Measurements from ENCODE around the gene TAPT1. TPM values are rescaled to one million over a fixed set of nuclear protein-coding genes. Genes with fewer than 3 reads are reported as not detected.

The TAPT1 gene
- total and polyA plus RNA-seq, 2 of the 13 experiments (the other 11 are each of a cell fraction or from before 2014, with no cell fraction given): 24.5 to 25.3 TPM

DNA sequence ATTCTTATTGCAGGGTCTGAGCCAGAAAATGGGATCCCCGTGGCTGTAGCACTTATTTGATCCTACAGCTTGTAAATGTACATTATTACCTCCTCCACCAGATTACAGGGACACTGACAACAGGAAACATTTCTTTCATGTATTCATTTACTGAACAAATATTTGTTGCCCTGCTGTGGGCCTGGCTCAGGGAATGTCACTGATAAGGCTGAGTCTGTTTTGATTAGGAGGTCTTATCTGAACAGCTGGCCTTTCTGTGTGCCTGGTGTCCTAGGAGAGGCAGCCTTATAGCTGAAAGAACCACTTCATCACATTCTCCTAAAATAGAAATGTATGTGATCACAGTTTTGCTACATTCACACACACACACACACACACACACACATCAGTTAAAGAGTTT lies 96.9 kb downstream of the TAPT1 start (continued):
- TF ChIP-seq ZNF432 (CRISPR knock-in tag; IDR thresholded peaks at IDR 0.05; ENCODE audit: borderline replicate concordance) (no peak), ZNF333 (CRISPR knock-in tag; IDR thresholded peaks at IDR 0.05; ENCODE audit: borderline replicate concordance) (no peak), RORA (CRISPR knock-in tag; IDR thresholded peaks at IDR 0.05) (no peak), NR3C1 (CRISPR knock-in tag; IDR thresholded peaks at IDR 0.05) (no peak), ZNF510 (CRISPR knock-in tag; IDR thresholded peaks at IDR 0.05; ENCODE audit: low read depth) (no peak), KDM5A (IDR thresholded peaks at IDR 0.05; ENCODE audit: borderline replicate concordance, low read length) (no peak), NCOR1 (IDR thresholded peaks at IDR 0.05; ENCODE audit: borderline replicate concordance, low read length) (no peak), ZNF800 (CRISPR knock-in tag; IDR thresholded peaks at IDR 0.05) (no peak), PITX1 (CRISPR knock-in tag; IDR thresholded peaks at IDR 0.05) (no peak), ZNF501 (CRISPR knock-in tag; IDR thresholded peaks at IDR 0.05) (no peak), DRAP1 (CRISPR knock-in tag; IDR thresholded peaks at IDR 0.05) (no peak), TAF15 (IDR thresholded peaks at IDR 0.05; ENCODE audit: low read depth, low read length, poor library complexity, severe bottlenecking) (no peak), ZFYVE20 (CRISPR knock-in tag; IDR thresholded peaks at IDR 0.05; ENCODE audit: borderline replicate concordance, low read depth) (no peak), ATF2 (CRISPR knock-in tag; IDR thresholded peaks at IDR 0.05) (no peak), HMGA1 (CRISPR knock-in tag; conservative IDR thresholded peaks at IDR 0.05) (no peak), TGIF2 (CRISPR knock-in tag; IDR thresholded peaks at IDR 0.05) (0 out of 2 replicates have a peak, but pooled peaks have one; percentile 21)
- TF ChIP-seq, protein P1, sequence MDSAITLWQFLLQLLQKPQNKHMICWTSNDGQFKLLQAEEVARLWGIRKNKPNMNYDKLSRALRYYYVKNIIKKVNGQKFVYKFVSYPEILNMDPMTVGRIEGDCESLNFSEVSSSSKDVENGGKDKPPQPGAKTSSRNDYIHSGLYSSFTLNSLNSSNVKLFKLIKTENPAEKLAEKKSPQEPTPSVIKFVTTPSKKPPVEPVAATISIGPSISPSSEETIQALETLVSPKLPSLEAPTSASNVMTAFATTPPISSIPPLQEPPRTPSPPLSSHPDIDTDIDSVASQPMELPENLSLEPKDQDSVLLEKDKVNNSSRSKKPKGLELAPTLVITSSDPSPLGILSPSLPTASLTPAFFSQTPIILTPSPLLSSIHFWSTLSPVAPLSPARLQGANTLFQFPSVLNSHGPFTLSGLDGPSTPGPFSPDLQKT (CRISPR knock-in tag; IDR thresholded peaks at IDR 0.05; ENCODE audit: borderline replicate concordance): no peak
- TF ChIP-seq, protein P2, sequence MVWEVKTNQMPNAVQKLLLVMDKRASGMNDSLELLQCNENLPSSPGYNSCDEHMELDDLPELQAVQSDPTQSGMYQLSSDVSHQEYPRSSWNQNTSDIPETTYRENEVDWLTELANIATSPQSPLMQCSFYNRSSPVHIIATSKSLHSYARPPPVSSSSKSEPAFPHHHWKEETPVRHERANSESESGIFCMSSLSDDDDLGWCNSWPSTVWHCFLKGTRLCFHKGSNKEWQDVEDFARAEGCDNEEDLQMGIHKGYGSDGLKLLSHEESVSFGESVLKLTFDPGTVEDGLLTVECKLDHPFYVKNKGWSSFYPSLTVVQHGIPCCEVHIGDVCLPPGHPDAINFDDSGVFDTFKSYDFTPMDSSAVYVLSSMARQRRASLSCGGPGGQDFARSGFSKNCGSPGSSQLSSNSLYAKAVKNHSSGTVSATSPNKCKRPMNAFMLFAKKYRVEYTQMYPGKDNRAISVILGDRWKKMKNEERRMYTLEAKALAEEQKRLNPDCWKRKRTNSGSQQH (CRISPR knock-in tag; IDR thresholded peaks at IDR 0.05; ENCODE audit: low read depth): no peak
- TF ChIP-seq, protein P3, sequence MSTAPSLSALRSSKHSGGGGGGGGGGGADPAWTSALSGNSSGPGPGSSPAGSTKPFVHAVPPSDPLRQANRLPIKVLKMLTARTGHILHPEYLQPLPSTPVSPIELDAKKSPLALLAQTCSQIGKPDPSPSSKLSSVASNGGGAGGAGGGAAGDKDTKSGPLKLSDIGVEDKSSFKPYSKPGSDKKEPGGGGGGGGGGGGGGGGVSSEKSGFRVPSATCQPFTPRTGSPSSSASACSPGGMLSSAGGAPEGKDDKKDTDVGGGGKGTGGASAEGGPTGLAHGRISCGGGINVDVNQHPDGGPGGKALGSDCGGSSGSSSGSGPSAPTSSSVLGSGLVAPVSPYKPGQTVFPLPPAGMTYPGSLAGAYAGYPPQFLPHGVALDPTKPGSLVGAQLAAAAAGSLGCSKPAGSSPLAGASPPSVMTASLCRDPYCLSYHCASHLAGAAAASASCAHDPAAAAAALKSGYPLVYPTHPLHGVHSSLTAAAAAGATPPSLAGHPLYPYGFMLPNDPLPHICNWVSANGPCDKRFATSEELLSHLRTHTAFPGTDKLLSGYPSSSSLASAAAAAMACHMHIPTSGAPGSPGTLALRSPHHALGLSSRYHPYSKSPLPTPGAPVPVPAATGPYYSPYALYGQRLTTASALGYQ (CRISPR knock-in tag; IDR thresholded peaks at IDR 0.05): peak; percentile 52; the same call in 1 of the 2 replicates

All from HepG2 (cell line).